ENCODE results near the gene GRIN2D. TPM values are rescaled to one million over a fixed set of nuclear protein-coding genes. Genes with fewer than 3 reads are reported as not detected.

GRIN2D gene
- polyA plus RNA-seq, 3 donors from 2014 or later: not detected

- Mint-ChIP-seq H3K27ac (no peak overlapping the region), H3K27me3 (ENCODE audit: low read depth in 3 of 3) (peaks cover 4 to 33% (median 21%) of the 10 kb centered on the region in 3 donors), H3K36me3 (peaks cover 0 to 4% (median 0%) of the 10 kb centered on the region in 3 donors), H3K4me1 (peaks cover 39% of the 10 kb centered on the region in 2 donors), H3K4me3 (peak overlapping the region in 2 of 5 donors; percentile 9 to 38), H3K9me3 (peaks cover 0 to 2% (median 0%) of the 10 kb centered on the region in 6 donors)
- DNase-seq: no peak
Observed at GRCh38 chr19:48396016-48396823, 2.8 kb downstream of the GRIN2D start.

GRCh38 chr19:48396824-48397176 lies 3.3 kb downstream of the GRIN2D start:
- Mint-ChIP-seq H3K27ac (no peak overlapping the region), H3K9me3 (peaks cover 0 to 2% (median 0%) of the 10 kb centered on the region in 6 donors), H3K27me3 (ENCODE audit: low read depth in 3 of 3) (peaks cover 4 to 30% (median 21%) of the 10 kb centered on the region in 3 donors), H3K36me3 (peaks cover 0 to 4% (median 0%) of the 10 kb centered on the region in 3 donors), H3K4me1 (peaks cover 40 to 41% of the 10 kb centered on the region in 2 donors), H3K4me3 (no peak overlapping the region)
- no peak for DNase-seq

DNA sequence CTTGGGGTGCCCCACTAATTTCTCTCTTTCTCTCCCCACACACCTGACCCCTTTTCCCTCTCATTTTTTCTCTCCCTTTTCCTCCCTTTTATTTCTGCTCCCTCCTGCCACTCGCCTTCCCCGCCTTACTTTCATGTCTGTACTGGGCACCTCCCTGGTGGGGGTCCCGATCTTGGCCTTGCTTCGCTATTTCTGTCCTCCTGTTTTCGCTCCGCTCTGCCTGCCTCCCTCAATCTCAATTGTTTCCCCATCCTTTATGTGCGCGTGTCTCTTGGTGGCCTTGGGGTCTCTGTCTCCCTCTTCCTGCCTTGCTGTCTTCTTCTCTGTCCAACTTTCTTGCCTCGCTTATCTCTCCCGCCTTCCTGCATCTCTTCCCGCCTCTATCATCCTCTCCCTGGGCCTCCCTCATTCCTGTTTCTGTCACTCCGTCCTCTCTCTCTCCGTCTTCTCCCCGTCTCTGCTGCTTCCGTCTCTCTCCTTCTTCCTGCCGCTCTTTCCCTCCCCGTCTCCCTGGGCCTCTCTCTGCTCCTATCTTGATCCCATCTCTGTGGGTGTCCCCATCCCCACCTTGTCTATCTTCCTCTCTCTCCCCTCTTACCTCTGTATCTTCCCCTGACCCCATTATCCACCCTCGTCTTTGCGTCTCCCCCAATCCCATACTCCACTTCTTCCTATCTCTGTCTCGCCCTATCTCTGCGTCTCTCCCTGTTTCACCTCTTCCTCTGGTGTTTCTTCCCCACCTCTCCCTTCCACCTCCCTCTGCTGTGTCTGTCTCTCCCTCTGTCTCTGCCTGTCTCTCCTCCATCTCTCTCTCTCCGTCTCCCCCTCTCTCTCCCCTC lies 4.0 kb downstream of the GRIN2D start:
- Mint-ChIP-seq H3K4me1 (peaks cover 44 to 47% of the 10 kb centered on the region in 2 donors), H3K36me3 (peaks cover 0 to 4% (median 0%) of the 10 kb centered on the region in 3 donors), H3K9me3 (peaks cover 0 to 2% (median 0%) of the 10 kb centered on the region in 6 donors), H3K27me3 (ENCODE audit: low read depth in 3 of 3) (peaks cover 4 to 30% (median 21%) of the 10 kb centered on the region in 3 donors), H3K27ac (peak overlapping the region in 5 of 6 donors; percentile 70 to 88 (median 83)), H3K4me3 (peak overlapping the region; percentile 85 to 91 (median 87))
- no peak for DNase-seq

- H3K4me1 Mint-ChIP-seq: peaks cover 49 to 52% of the 10 kb centered on the region in 2 donors
- H3K27ac Mint-ChIP-seq: peak overlapping the region in 5 of 6 donors; percentile 70 to 88 (median 83)
- no peak for DNase-seq
- peaks cover 4 to 26% (median 21%) of the 10 kb centered on the region in 3 donors for H3K27me3 Mint-ChIP-seq (ENCODE audit: low read depth in 3 of 3)
- peaks cover 0 to 2% (median 0%) of the 10 kb centered on the region in 6 donors for H3K9me3 Mint-ChIP-seq
- peaks cover 0 to 4% (median 0%) of the 10 kb centered on the region in 3 donors for H3K36me3 Mint-ChIP-seq
- H3K4me3 Mint-ChIP-seq: peak overlapping the region; percentile 85 to 91 (median 87)
Observed at GRCh38 chr19:48398102-48398374, 4.6 kb downstream of the GRIN2D start.

GRCh38 chr19:48398375-48399235 lies 5.1 kb downstream of the GRIN2D start:
- peaks cover 55 to 58% of the 10 kb centered on the region in 2 donors for H3K4me1 Mint-ChIP-seq
- H3K27ac Mint-ChIP-seq: peak overlapping the region in 5 of 6 donors; percentile 23 to 74 (median 47)
- H3K4me3 Mint-ChIP-seq: peak overlapping the region; percentile 42 to 80 (median 66)
- peak; percentile 86 to 90 (median 90) for DNase-seq
- peaks cover 0 to 4% (median 0%) of the 10 kb centered on the region in 3 donors for H3K36me3 Mint-ChIP-seq
- peaks cover 4 to 25% (median 24%) of the 10 kb centered on the region in 3 donors for H3K27me3 Mint-ChIP-seq (ENCODE audit: low read depth in 3 of 3)
- H3K9me3 Mint-ChIP-seq: peaks cover 0 to 2% (median 0%) of the 10 kb centered on the region in 6 donors

- peaks cover 0 to 4% (median 0%) of the 10 kb centered on the region in 3 donors for H3K36me3 Mint-ChIP-seq
- peak overlapping the region in 5 of 6 donors; percentile 23 to 83 (median 51) for H3K27ac Mint-ChIP-seq
- peak; percentile 32 to 41 (median 35) for DNase-seq
- no peaks in the 10 kb centered on the region for H3K9me3 Mint-ChIP-seq
- H3K4me1 Mint-ChIP-seq: peaks cover 52 to 62% of the 10 kb centered on the region in 2 donors
- H3K27me3 Mint-ChIP-seq (ENCODE audit: low read depth in 3 of 3): peaks cover 4 to 24% (median 18%) of the 10 kb centered on the region in 3 donors
- peak overlapping the region; percentile 24 to 59 (median 52) for H3K4me3 Mint-ChIP-seq
Observed at GRCh38 chr19:48400018-48400742, 6.7 kb downstream of the GRIN2D start.

GRCh38 chr19:48401287-48401686 lies 7.8 kb downstream of the GRIN2D start:
- Mint-ChIP-seq H3K27ac (peak overlapping the region in 1 of 6 donors; percentile 17), H3K4me3 (peak overlapping the region in 2 of 5 donors; percentile 7 to 42), H3K4me1 (peaks cover 50 to 62% of the 10 kb centered on the region in 2 donors), H3K9me3 (peaks cover 0 to 1% (median 0%) of the 10 kb centered on the region in 6 donors), H3K27me3 (ENCODE audit: low read depth in 3 of 3) (peaks cover 4 to 21% (median 15%) of the 10 kb centered on the region in 3 donors), H3K36me3 (peaks cover 0 to 4% (median 0%) of the 10 kb centered on the region in 3 donors)
- DNase-seq: no peak

- peaks cover 3 to 18% (median 12%) of the 10 kb centered on the region in 3 donors for H3K27me3 Mint-ChIP-seq (ENCODE audit: low read depth in 3 of 3)
- DNase-seq: peak; percentile 48 to 64 (median 62)
- no peaks in the 10 kb centered on the region for H3K36me3 Mint-ChIP-seq
- peaks cover 0 to 2% (median 0%) of the 10 kb centered on the region in 6 donors for H3K9me3 Mint-ChIP-seq
- H3K27ac Mint-ChIP-seq: peak overlapping the region; percentile 21 to 83 (median 66)
- H3K4me3 Mint-ChIP-seq: peak overlapping the region; percentile 55 to 80 (median 57)
- H3K4me1 Mint-ChIP-seq: peaks cover 40 to 50% of the 10 kb centered on the region in 2 donors
Observed at GRCh38 chr19:48403606-48404005, 10.1 kb downstream of the GRIN2D start.

DNA sequence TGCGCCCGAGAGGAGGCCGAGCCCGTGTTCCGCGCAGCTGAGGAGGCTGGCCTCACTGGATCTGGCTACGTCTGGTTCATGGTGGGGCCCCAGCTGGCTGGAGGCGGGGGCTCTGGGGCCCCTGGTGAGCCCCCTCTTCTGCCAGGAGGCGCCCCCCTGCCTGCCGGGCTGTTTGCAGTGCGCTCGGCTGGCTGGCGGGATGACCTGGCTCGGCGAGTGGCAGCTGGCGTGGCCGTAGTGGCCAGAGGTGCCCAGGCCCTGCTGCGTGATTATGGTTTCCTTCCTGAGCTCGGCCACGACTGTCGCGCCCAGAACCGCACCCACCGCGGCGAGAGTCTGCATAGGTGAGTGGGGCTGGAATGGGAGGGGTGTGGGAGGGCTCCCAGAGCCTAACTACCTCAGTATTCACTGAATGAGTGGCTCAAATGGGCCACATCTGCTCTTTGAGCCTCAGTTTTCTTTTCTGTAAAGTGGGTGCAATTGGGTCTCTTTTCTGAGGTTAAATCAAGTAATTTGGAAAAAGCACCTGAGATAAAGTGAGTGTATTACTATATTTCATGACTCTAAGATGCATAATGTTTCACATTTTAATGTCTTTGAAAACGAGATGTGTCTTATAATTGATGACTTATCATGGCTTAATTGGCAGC lies 11.7 kb downstream of the GRIN2D start:
- Mint-ChIP-seq H3K27me3 (ENCODE audit: low read depth in 3 of 3) (peaks cover 3 to 15% (median 10%) of the 10 kb centered on the region in 3 donors), H3K27ac (no peak overlapping the region), H3K9me3 (peaks cover 0 to 2% (median 0%) of the 10 kb centered on the region in 6 donors), H3K4me3 (no peak overlapping the region), H3K4me1 (peaks cover 29 to 35% of the 10 kb centered on the region in 2 donors), H3K36me3 (no peaks in the 10 kb centered on the region)
- no peak for DNase-seq

DNA sequence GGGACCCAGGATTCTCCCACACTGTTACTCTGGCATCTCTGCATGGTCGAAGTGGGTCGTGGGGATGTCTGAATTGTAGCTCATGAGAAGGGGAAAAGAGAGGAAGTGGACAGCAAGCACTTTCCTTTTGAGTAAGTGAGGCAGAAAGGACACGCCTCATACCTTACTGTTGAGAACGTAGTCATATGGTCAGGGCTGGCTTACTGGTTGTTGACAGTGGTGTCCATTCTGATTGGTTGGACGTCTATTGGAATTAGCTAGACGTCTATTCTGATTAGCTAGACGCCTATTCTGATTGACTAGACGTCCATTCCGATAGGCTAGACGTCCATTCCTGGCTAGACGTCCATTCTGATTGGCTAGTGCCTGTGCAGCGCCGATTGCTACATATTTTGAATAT lies 12.4 kb downstream of the GRIN2D start:
- DNase-seq: no peak
- Mint-ChIP-seq H3K4me1 (peaks cover 27 to 31% of the 10 kb centered on the region in 2 donors), H3K27ac (no peak overlapping the region), H3K9me3 (peaks cover 0 to 2% (median 0%) of the 10 kb centered on the region in 6 donors), H3K4me3 (no peak overlapping the region), H3K27me3 (ENCODE audit: low read depth in 3 of 3) (peaks cover 3 to 12% (median 10%) of the 10 kb centered on the region in 3 donors), H3K36me3 (no peaks in the 10 kb centered on the region)

DNA sequence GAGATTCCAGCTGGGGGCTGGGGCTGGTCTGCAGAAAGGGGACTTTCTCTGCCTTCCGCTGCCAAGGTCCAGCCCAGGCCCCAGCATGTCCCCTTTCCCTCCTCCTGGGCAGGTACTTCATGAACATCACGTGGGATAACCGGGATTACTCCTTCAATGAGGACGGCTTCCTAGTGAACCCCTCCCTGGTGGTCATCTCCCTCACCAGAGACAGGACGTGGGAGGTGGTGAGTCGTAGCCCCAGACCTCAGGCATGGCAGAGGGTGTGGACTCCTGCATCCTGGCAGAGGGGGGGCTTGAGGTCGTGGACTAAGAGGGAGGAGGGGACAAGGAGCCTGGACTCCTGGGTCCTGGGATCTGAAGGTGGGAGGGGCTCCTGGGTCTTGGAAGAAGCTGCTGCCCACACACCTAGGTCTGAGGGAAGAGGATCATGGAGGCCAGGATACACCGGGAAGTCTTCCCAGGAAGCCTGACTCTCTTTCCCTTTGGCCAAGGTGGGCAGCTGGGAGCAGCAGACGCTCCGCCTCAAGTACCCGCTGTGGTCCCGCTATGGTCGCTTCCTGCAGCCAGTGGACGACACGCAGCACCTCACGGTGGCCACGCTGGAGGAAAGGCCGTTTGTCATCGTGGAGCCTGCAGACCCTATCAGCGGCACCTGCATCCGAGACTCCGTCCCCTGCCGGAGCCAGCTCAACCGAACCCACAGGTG lies 20.6 kb downstream of the GRIN2D start:
- peak overlapping the region; percentile 35 to 81 (median 74) for H3K4me3 Mint-ChIP-seq
- H3K36me3 Mint-ChIP-seq: no peaks in the 10 kb centered on the region
- peaks cover 4 to 14% (median 5%) of the 10 kb centered on the region in 3 donors for H3K27me3 Mint-ChIP-seq (ENCODE audit: low read depth in 3 of 3)
- no peak for DNase-seq
- H3K9me3 Mint-ChIP-seq: peaks cover 0 to 1% (median 0%) of the 10 kb centered on the region in 6 donors
- H3K4me1 Mint-ChIP-seq: peaks cover 18 to 20% of the 10 kb centered on the region in 2 donors
- no peak overlapping the region for H3K27ac Mint-ChIP-seq

Measured in immature natural killer cell (primary cell).